Activated CD4-positive, alpha-beta T cell treated with anti-CD3 and anti-CD28 coated beads, Interleukin-2, amount 10 ng/mL, durations not matched to agents 7 days and 5 days (primary cell): ENCODE data around the gene TADA2B. TPM values are rescaled to one million over a fixed set of nuclear protein-coding genes. Genes with fewer than 3 reads are reported as not detected.

Source experiments
- CTCF ChIA-PET: fragments of 350-600 bp; sonication (Branson Sonifier 250); formaldehyde crosslinking; loops from one replicate; lab custom pipeline; 2021; ENCODE audit warnings: antibody characterized with exemption; lab: Charles Lee
- POLR2A ChIA-PET: fragments of 350-600 bp; sonication (Branson Sonifier 250); formaldehyde crosslinking; loops from one replicate; lab custom pipeline; 2021; ENCODE audit warnings: antibody characterized with exemption; lab: Charles Lee
- DNase-seq: peaks from one replicate; pipeline ENCODE4 v3.0.0-alpha.2; 2020
- H3K27ac Mint-ChIP-seq: one replicate; pipeline ENCODE4 v1.8.0; 2021; ENCODE audit warnings: mild to moderate bottlenecking, moderate library complexity, mixed read lengths
- H3K27me3 Mint-ChIP-seq: one replicate; pipeline ENCODE4 v1.8.0; 2021; ENCODE audit warnings: mixed read lengths
- H3K36me3 Mint-ChIP-seq: one replicate; pipeline ENCODE4 v1.8.0; 2021; ENCODE audit warnings: low read depth, mixed read lengths
- H3K4me1 Mint-ChIP-seq: one replicate; pipeline ENCODE4 v1.8.0; 2021; ENCODE audit warnings: mixed read lengths
- H3K4me3 Mint-ChIP-seq: one replicate; pipeline ENCODE4 v1.8.0; 2021; ENCODE audit warnings: mild to moderate bottlenecking, moderate library complexity, mixed read lengths
- H3K9me3 Mint-ChIP-seq: one replicate; pipeline ENCODE4 v1.8.0; 2021; ENCODE audit warnings: mixed read lengths
- total RNA-seq, 2 experiments: library from RNA; stranded (reverse); gene quantifications; one replicate each; pipeline ENCODE4 v1.2.3, GENCODE V29; 2021

TADA2B gene
- total RNA-seq, 2 experiments from 2014 or later, result 25.5 to 26.1 TPM

GRCh38 chr4:7055111-7055989 lies 12.2 kb downstream of the TADA2B start:
- POLR2A ChIA-PET, result no interaction called here
- Mint-ChIP-seq H3K27ac (no peak overlapping the region), H3K27me3 (no peaks in the 10 kb centered on the region), H3K9me3 (no peaks in the 10 kb centered on the region), H3K36me3 (peaks cover 21% of the 10 kb centered on the region), H3K4me3 (no peak overlapping the region), H3K4me1 (peaks cover 27% of the 10 kb centered on the region)
- no peak for DNase-seq
- CTCF ChIA-PET, result interaction anchor here (0.9 to 4.9 kb wide), 7 partner anchors 8 to 46 kb away, joined by 3 to 28 read pairs (median 4); partner anchors contain the start of genes GRPEL1 and TADA2B

DNA sequence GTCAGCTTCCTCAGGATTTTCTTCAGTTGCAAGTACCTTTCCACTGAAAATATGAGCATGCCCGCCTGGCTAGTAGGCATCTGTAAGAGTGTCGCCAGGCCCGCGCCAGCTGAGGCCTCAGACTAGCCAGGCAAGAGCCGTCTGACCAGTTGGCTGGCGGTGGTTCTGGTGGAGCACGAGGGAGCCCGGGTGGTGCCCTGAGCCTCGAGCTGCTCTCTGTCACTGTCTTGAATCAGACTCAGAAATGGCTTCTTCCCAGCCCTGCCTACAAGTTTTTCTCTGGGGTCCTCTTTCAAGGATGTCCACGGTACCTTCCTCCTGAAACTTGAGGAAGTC lies 12.8 kb downstream of the TADA2B start:
- POLR2A ChIA-PET, result no interaction called here
- H3K27me3 Mint-ChIP-seq, result no peaks in the 10 kb centered on the region
- H3K9me3 Mint-ChIP-seq, result no peaks in the 10 kb centered on the region
- H3K36me3 Mint-ChIP-seq, result peaks cover 24% of the 10 kb centered on the region
- CTCF ChIA-PET, result interaction anchor here (0.9 to 1.9 kb wide), 4 partner anchors 9 to 35 kb away, joined by 3 to 4 read pairs (median 4); partner anchors contain the start of gene GRPEL1
- no peak for DNase-seq
- H3K27ac Mint-ChIP-seq, result peak overlapping the region; percentile 19
- peaks cover 27% of the 10 kb centered on the region for H3K4me1 Mint-ChIP-seq
- no peak overlapping the region for H3K4me3 Mint-ChIP-seq

DNA sequence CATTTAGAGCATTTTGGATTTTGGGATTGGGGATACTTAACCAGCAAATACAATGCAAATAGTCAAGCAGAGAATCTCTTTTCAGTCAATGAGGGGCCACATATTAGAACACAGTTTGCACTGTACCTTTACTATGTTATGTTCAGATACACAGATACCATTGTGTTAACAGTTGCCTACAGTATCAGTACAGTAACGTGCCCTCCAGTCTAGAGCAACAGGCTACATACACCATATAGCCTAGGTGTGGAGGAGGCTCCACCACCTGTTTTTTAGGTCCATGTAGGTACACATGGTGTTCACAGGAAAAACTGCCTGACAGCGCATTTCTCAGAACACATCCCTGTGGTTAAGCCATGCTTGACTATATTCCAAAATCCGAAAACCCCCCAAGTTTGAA lies 15.6 kb downstream of the TADA2B start:
- no peak for DNase-seq
- Mint-ChIP-seq H3K27me3 (no peaks in the 10 kb centered on the region), H3K36me3 (peaks cover 41% of the 10 kb centered on the region), H3K9me3 (no peaks in the 10 kb centered on the region), H3K4me1 (peaks cover 16% of the 10 kb centered on the region), H3K27ac (no peak overlapping the region), H3K4me3 (no peak overlapping the region)
- CTCF ChIA-PET, result interaction anchor here (1.3 to 13.8 kb wide), 2 partner anchors 10 to 15 kb away, joined by 3 to 128 read pairs; partner anchors contain the start of gene TADA2B
- POLR2A ChIA-PET, result interaction anchor here (0.6 kb wide), 1 partner anchor 895 kb away, joined by 4 read pairs; no protein-coding TSS in a partner anchor

GRCh38 chr4:7059662-7060061 lies 16.5 kb downstream of the TADA2B start:
- no peaks in the 10 kb centered on the region for H3K9me3 Mint-ChIP-seq
- POLR2A ChIA-PET, result no interaction called here
- H3K4me1 Mint-ChIP-seq, result peaks cover 16% of the 10 kb centered on the region
- peaks cover 39% of the 10 kb centered on the region for H3K36me3 Mint-ChIP-seq
- DNase-seq, result no peak
- CTCF ChIA-PET, result interaction anchor here (1.3 to 13.8 kb wide), 2 partner anchors 10 to 16 kb away, joined by 3 to 128 read pairs; partner anchors contain the start of gene TADA2B
- no peaks in the 10 kb centered on the region for H3K27me3 Mint-ChIP-seq
- H3K4me3 Mint-ChIP-seq, result no peak overlapping the region
- H3K27ac Mint-ChIP-seq, result no peak overlapping the region

DNA sequence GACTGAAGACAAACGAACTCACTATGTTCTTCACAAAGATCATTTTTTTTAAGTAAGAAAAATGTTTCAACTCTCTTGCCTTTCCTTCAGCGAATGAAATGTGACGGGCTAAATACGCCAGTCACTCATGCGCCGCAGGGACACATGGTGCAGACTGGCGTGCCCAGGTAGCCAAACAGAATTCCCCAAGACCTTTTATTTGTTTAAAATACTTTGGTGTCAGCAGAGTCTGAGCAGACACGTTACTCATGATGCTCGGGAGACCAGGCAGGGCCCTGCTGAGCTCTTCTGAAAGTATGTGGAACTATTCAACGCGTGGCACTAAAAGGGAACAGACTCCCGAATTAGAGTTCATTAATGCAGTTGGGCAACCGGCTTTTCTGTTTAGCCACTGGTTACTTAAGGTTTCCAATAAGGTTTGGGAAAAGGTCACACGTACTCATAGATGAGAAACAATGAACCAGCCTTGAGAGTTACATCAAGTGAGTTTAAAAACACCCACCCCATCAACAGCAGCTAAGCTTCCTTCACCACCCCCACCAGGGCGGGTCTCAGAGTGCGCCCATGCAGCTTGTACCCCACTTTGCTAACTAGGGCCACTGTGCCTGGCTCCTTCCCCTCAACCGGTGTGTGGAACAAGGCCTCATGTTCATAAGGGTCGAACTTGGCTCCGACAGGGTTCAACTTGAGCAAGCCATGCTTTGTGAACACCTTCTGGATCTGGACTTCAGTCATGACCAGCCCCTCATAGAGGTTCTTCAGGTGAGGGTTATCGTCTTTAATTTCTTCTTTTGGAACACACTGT lies 17.4 kb downstream of the TADA2B start:
- H3K27ac Mint-ChIP-seq, result no peak overlapping the region
- H3K36me3 Mint-ChIP-seq, result peaks cover 37% of the 10 kb centered on the region
- H3K4me1 Mint-ChIP-seq, result peaks cover 22% of the 10 kb centered on the region
- H3K9me3 Mint-ChIP-seq, result no peaks in the 10 kb centered on the region
- no peaks in the 10 kb centered on the region for H3K27me3 Mint-ChIP-seq
- CTCF ChIA-PET, result interaction anchor here (13.8 kb wide), 1 partner anchor 17 kb away, joined by 128 read pairs; the partner anchor contains the start of gene TADA2B
- DNase-seq, result no peak
- no peak overlapping the region for H3K4me3 Mint-ChIP-seq
- POLR2A ChIA-PET, result no interaction called here

GRCh38 chr4:7061815-7062214 lies 18.6 kb downstream of the TADA2B start:
- ChIA-PET CTCF (interaction anchor here (1.1 to 13.8 kb wide), 3 partner anchors 8 to 37 kb away, joined by 3 to 128 read pairs (median 4); partner anchors contain the start of gene TADA2B), POLR2A (interaction anchor here (0.6 kb wide), 1 partner anchor 82 kb away, joined by 3 read pairs; no protein-coding TSS in a partner anchor)
- Mint-ChIP-seq H3K4me1 (peaks cover 34% of the 10 kb centered on the region), H3K4me3 (no peak overlapping the region), H3K27ac (no peak overlapping the region), H3K36me3 (peaks cover 40% of the 10 kb centered on the region), H3K27me3 (no peaks in the 10 kb centered on the region), H3K9me3 (no peaks in the 10 kb centered on the region)
- DNase-seq, result no peak

DNA sequence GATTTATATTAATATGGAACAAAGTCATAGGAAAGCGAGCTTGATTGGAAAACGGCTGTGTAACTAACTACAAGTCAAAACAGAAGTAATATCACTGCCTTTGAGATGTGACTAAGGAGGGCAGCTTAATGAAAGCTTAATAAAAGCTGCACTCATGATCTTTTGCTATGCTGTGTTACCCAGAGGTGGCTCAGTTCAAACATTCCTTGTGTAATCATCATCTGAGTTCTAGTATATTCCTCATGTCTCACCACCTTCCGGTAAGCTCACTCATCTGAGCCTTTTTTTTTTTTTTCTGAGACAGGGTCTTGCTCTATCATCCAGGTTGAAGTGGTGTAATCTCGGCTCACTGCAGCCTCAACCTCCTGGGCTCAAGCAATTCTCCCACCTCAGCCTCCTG lies 19.6 kb downstream of the TADA2B start:
- H3K4me3 Mint-ChIP-seq, result no peak overlapping the region
- ChIA-PET CTCF (interaction anchor here (0.5 to 13.8 kb wide), 3 partner anchors 8 to 38 kb away, joined by 4 to 128 read pairs (median 4); partner anchors contain the start of gene TADA2B), POLR2A (interaction anchor here (0.7 kb wide), 1 partner anchor 19 kb away, joined by 4 read pairs; no protein-coding TSS in a partner anchor)
- peaks cover 41% of the 10 kb centered on the region for H3K36me3 Mint-ChIP-seq
- no peak for DNase-seq
- peaks cover 36% of the 10 kb centered on the region for H3K4me1 Mint-ChIP-seq
- no peak overlapping the region for H3K27ac Mint-ChIP-seq
- H3K9me3 Mint-ChIP-seq, result no peaks in the 10 kb centered on the region
- H3K27me3 Mint-ChIP-seq, result no peaks in the 10 kb centered on the region

GRCh38 chr4:7063362-7063761 lies 20.2 kb downstream of the TADA2B start:
- no peak for DNase-seq
- no peaks in the 10 kb centered on the region for H3K9me3 Mint-ChIP-seq
- H3K4me1 Mint-ChIP-seq, result peaks cover 36% of the 10 kb centered on the region
- H3K36me3 Mint-ChIP-seq, result peaks cover 41% of the 10 kb centered on the region
- POLR2A ChIA-PET, result interaction anchor here (0.6 kb wide), 1 partner anchor 20 kb away, joined by 3 read pairs; the partner anchor contains the start of gene TADA2B
- no peak overlapping the region for H3K4me3 Mint-ChIP-seq
- no peak overlapping the region for H3K27ac Mint-ChIP-seq
- no peaks in the 10 kb centered on the region for H3K27me3 Mint-ChIP-seq
- CTCF ChIA-PET, result interaction anchor here (0.5 to 13.8 kb wide), 2 partner anchors 9 to 20 kb away, joined by 4 to 128 read pairs; partner anchors contain the start of gene TADA2B

- H3K9me3 Mint-ChIP-seq, result no peaks in the 10 kb centered on the region
- H3K27ac Mint-ChIP-seq, result peak overlapping the region; percentile 90
- ChIA-PET CTCF (interaction anchor here (0.7 to 13.8 kb wide), 3 partner anchors 16 to 193 kb away, joined by 5 to 128 read pairs (median 15); partner anchors contain the start of gene TADA2B), POLR2A (no interaction called here)
- no peak for DNase-seq
- H3K4me1 Mint-ChIP-seq, result peaks cover 49% of the 10 kb centered on the region
- H3K27me3 Mint-ChIP-seq, result peaks cover 2% of the 10 kb centered on the region
- peak overlapping the region; percentile 92 for H3K4me3 Mint-ChIP-seq
- H3K36me3 Mint-ChIP-seq, result peaks cover 33% of the 10 kb centered on the region
Measured at GRCh38 chr4:7066006-7066405, 22.8 kb downstream of the TADA2B start.

DNA sequence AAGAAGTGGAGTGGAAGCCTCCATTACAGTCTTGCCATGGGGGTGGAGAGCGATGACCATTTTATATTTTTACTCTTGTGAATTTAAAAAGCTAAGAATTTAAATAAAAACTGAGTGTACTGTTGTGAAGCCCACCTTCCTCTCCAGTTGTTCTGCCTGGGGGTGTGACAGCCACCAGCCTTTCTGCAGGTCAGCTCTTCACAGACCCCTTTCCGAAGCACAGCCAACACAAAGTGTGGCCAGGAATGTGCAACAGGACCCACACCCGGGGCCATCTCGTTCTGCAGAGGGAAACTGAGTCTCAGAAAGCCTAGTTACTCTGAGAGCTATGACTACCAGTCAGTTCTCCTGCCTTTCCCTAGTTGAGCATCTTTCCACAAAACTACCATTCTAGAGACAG lies 23.3 kb downstream of the TADA2B start:
- Mint-ChIP-seq H3K4me1 (peaks cover 49% of the 10 kb centered on the region), H3K4me3 (peak overlapping the region; percentile 92), H3K27me3 (peaks cover 2% of the 10 kb centered on the region), H3K36me3 (peaks cover 29% of the 10 kb centered on the region), H3K9me3 (no peaks in the 10 kb centered on the region), H3K27ac (peak overlapping the region; percentile 90)
- CTCF ChIA-PET, result interaction anchor here (0.7 to 13.8 kb wide), 6 partner anchors 16 to 346 kb away, joined by 3 to 128 read pairs (median 4); partner anchors contain the start of gene TADA2B
- DNase-seq, result no peak
- POLR2A ChIA-PET, result no interaction called here

DNA sequence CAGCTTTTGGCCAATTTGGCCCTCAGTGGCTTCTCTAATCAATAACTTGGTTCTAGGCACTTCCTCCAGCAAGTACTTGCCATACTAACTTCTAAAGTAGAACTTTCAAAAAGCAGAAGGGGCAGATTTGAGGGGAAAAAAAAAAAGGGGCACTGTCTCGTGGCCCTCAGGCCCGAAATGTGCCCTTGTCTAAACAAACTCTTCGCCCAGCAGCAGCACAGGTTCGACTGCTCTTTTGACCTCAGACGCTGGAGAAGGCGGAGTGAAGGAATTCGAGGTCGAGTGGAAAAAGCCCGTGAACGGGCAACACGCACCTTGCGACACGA lies 23.9 kb downstream of the TADA2B start:
- no peak for DNase-seq
- peaks cover 49% of the 10 kb centered on the region for H3K4me1 Mint-ChIP-seq
- peak overlapping the region; percentile 92 for H3K4me3 Mint-ChIP-seq
- no peaks in the 10 kb centered on the region for H3K9me3 Mint-ChIP-seq
- ChIA-PET CTCF (interaction anchor here (0.6 to 13.8 kb wide), 10 partner anchors 12 to 778 kb away, joined by 3 to 128 read pairs (median 3); partner anchors contain the start of gene TADA2B), POLR2A (interaction anchor here (0.9 to 1.4 kb wide), 2 partner anchors 24 to 68 kb away, joined by 3 to 5 read pairs; partner anchors contain the start of gene TADA2B)
- H3K36me3 Mint-ChIP-seq, result peaks cover 23% of the 10 kb centered on the region
- peaks cover 3% of the 10 kb centered on the region for H3K27me3 Mint-ChIP-seq
- peak overlapping the region; percentile 90 for H3K27ac Mint-ChIP-seq
